ENCODE measurements around the gene SLC25A21. TPM values are rescaled to one million over a fixed set of nuclear protein-coding genes. Genes with fewer than 3 reads are reported as not detected.

SLC25A21 gene
- total RNA-seq, 1 experiment from 2014 or later = 7.1 TPM

- Histone ChIP-seq H3K23ac (ENCODE audit: insufficient read length, low read depth, low read length) (no peak overlapping the region), H3K18ac (ENCODE audit: insufficient read length, low read depth, low read length) (no peak overlapping the region), H3K56ac (ENCODE audit: insufficient read length, low read depth, low read length) (no peak overlapping the region), H2BK15ac (ENCODE audit: low read depth, low read length) (no peak overlapping the region), H3K4me2 (ENCODE audit: insufficient read depth, insufficient read length, low read length) (no peak overlapping the region), H3K79me1 (ENCODE audit: insufficient read depth, low read depth, low read length, poor library complexity, severe bottlenecking) (no peaks in the 10 kb centered on the region), H3K9ac (ENCODE audit: extremely low read depth, insufficient read length, low read length) (no peak overlapping the region), H3K79me2 (ENCODE audit: insufficient read depth, low read length) (no peaks in the 10 kb centered on the region), H4K91ac (ENCODE audit: insufficient read length, low read depth, low read length) (no peak overlapping the region), H2BK20ac (ENCODE audit: low read depth, low read length, poor library complexity, severe bottlenecking) (no peak overlapping the region), H3K23me2 (ENCODE audit: insufficient read length, low read depth, low read length, poor library complexity, severe bottlenecking) (no peaks in the 10 kb centered on the region), H3K27ac (ENCODE audit: insufficient read length, low read depth, low read length) (no peak overlapping the region), H4K20me1 (ENCODE audit: control insufficient read depth, insufficient read depth, insufficient read length) (no peaks in the 10 kb centered on the region), H3T11ph (ENCODE audit: low read length) (no peak overlapping the region), H3K14ac (ENCODE audit: insufficient read depth, low read length) (no peak overlapping the region), H3K27me3 (ENCODE audit: insufficient read depth, low read length) (no peaks in the 10 kb centered on the region), H4K5ac (ENCODE audit: insufficient read length, low read depth, low read length) (no peak overlapping the region), H3K4me1 (ENCODE audit: insufficient read depth, low read length) (no peaks in the 10 kb centered on the region), H3K4ac (ENCODE audit: low read depth, low read length) (no peak overlapping the region), H2BK120ac (ENCODE audit: low read depth, low read length, poor library complexity, severe bottlenecking) (no peak overlapping the region), H2AK5ac (ENCODE audit: insufficient read length, low read length) (no peak overlapping the region), H2AFZ (ENCODE audit: low read length) (no peak overlapping the region), H4K8ac (replicated peaks; ENCODE audit: insufficient read length, low read depth, low read length) (no peak overlapping the region), H2BK5ac (ENCODE audit: insufficient read length, low read length) (no peak overlapping the region), H2BK12ac (ENCODE audit: insufficient read length, low read depth, low read length) (no peak overlapping the region), H3K9me3 (ENCODE audit: control insufficient read depth, low read depth, low read length) (no peaks in the 10 kb centered on the region)
- no peak overlapping the region for H3K4me3 Mint-ChIP-seq
- H3K9me3 Mint-ChIP-seq = no peaks in the 10 kb centered on the region
- no CpG with 5 or more reads among the region's 4 CpGs for WGBS (ENCODE audit: extremely low coverage, insufficient read length, low lambda C conversion rate)
- H3K4me1 Mint-ChIP-seq = no peaks in the 10 kb centered on the region
- no peak overlapping the region for H3K27ac Mint-ChIP-seq
- no peak for DNase-seq
- no peaks in the 10 kb centered on the region for H3K27me3 Mint-ChIP-seq (ENCODE audit: low read depth)
- no peak for TF ChIP-seq CTCF (conservative IDR thresholded peaks at IDR 0.05)
- H3K36me3 Mint-ChIP-seq (ENCODE audit: insufficient read depth in 1 of 3, low read depth in 3 of 3) = no peaks in the 10 kb centered on the region; a peak in 1 of 7 replicates
These were observed 159.3 kb downstream of the SLC25A21 start for GRCh38 chr14:37013078-37013477.

Data from H9 (cell line).